Stimulated activated CD8-positive, alpha-beta memory T cell treated with anti-CD3 and anti-CD28 coated beads, Interleukin-12 subunit alpha, Interleukin-12 subunit beta, amount 100 ng/mL, for 24 hours (primary cell): ENCODE data around the gene COL23A1.

ENCODE experiments used
- DNase-seq: peaks from one replicate; pipeline ENCODE4 v3.0.0-alpha.2; 2020; ENCODE audit errors: extremely low read depth

Gene COL23A1

GRCh38 chr5:178555005-178555404 lies 35.2 kb downstream of the COL23A1 start:
- no peak for DNase-seq

DNA sequence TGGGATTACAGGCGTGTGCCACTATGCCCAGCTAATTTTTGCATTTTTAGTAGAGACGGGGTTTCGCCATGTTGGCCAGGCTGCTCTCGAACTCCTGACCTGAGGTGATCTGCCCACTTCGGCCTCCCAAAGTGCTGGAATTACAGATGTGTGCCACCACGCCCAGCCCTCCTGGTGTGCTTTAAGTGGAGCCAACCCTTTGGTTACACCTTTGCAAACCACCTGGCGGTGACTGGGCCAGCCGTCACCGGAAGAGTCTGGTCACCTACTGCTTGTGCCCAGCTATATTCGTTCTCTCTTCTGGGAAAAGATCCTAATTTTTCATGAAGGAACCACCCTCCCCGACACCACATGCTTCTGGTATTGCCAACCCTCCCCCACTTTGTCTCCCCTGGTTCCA lies 35.9 kb downstream of the COL23A1 start:
- DNase-seq = no peak

DNA sequence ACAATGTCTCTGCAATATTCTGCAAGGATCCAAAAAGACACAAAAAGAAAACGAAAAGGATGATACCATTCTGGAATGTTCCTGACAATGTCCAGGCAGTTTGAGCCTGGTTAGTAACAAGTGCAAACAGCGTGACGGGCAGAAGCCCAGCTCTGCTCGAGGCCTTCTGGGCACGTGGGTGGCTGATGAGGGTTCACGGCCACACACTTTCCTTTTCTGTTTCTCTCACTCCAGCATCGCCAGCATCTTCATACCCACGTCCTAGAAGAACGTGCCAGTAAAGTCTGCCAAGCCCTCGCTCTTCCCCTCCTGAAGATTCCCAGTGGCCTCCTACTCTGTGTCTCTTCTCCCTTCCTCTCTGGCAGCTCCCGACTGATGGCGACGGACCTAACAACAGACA lies 36.7 kb downstream of the COL23A1 start:
- no peak for DNase-seq

DNA sequence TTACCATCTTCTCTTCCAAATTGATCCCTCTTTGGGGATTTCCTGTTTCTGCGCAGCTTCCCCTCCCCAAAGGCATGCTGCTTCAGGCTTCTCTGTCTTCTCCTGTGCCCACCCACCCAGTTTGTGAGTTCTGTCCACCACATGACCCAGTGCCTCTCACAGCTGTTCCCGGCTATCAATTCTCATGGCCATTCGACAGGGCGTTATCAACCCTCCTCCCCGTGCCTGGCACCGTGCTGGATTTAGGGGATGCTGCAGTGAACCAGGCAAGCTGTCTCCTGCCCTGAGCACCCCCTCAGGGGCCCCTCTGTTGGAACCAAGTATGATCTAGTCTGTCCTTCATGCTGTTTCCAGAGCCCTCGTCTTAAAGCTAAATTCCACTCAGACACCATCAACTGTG lies 38.7 kb downstream of the COL23A1 start:
- DNase-seq = no peak

- no peak for DNase-seq
Measured at GRCh38 chr5:178551059-178551458, 39.1 kb downstream of the COL23A1 start.

DNA sequence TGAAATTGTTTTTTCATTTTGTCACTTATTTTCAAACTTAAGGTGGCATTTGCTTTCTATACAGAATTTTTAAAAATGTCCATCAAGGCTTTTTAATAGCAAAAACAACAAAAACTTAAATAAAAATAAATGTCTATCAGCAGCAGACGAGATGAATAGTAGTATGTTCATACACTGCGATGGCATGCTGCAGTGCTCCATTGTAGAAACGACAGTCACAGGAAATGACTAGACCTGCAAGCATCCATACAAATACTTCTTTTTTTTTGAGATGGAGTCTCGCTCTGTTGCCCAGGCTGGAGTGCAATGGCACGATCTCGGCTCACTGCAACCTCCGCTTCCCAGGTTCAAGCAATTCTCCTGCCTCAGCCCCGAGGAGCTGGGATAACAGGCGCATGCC lies 41.4 kb downstream of the COL23A1 start:
- no peak for DNase-seq

DNA sequence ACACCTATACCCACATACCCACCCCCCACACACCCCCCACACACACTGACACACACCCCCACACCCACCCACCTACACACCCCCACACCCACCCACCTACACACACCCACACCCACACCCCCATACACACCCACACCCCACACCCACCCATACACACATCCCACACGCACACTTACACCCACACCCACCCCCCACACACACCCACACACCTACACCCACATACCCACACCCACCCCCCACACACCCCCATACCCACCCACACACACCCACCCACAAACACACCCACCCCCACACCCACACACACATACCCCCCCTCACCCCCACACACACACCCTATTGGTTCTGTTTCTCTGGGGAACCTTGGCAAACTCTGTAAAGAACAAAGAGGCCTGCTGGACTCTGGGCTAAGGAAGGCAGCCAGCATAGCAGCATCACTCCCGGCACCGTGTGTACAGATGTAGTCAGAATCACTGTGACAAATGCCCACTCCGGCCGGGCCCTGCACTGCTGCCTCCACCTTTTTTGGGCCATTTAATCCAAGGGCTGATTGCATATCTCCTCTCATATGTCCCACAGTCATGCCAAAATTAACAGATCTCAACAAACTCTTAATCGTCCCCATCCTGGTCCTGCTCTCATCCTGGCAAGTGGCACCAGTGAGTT lies 42.3 kb downstream of the COL23A1 start:
- DNase-seq = no peak

- no peak for DNase-seq
Measured at GRCh38 chr5:178547052-178547666, 43.0 kb downstream of the COL23A1 start.

GRCh38 chr5:178546675-178547033 lies 43.5 kb downstream of the COL23A1 start:
- no peak for DNase-seq

GRCh38 chr5:178545941-178546674 lies 44.1 kb downstream of the COL23A1 start:
- DNase-seq = no peak

GRCh38 chr5:178545176-178545575 lies 45.0 kb downstream of the COL23A1 start:
- no peak for DNase-seq

GRCh38 chr5:178544166-178544834 lies 45.9 kb downstream of the COL23A1 start:
- no peak for DNase-seq

GRCh38 chr5:178542455-178542854 lies 47.7 kb downstream of the COL23A1 start:
- no peak for DNase-seq

DNA sequence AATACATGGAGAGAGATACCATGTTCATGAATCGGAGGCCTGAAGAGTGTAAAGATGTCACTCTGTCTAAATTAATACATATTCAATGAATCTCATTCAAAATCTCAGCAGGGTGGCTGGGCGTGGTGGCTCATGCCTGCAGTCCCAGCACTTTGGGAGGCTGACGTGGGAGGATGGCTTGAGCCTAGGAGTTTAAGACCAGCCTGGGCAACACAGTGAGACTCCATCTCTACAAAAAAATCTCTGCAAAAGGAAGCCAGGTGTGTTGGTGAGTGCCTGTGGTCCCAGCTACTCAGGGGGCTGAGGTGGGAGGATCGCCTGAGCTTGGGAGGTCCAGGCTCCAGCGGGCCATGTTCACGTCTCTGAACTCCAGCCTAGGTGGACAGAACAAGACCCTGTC lies 49.7 kb downstream of the COL23A1 start:
- DNase-seq = no peak

GRCh38 chr5:178538741-178539229 lies 51.4 kb downstream of the COL23A1 start:
- DNase-seq = no peak

- no peak for DNase-seq
Measured at GRCh38 chr5:178537467-178538371, 52.5 kb downstream of the COL23A1 start.

- no peak for DNase-seq
Measured at GRCh38 chr5:178536541-178537466, 53.4 kb downstream of the COL23A1 start.

GRCh38 chr5:178535299-178536175 lies 54.7 kb downstream of the COL23A1 start:
- no peak for DNase-seq

DNA sequence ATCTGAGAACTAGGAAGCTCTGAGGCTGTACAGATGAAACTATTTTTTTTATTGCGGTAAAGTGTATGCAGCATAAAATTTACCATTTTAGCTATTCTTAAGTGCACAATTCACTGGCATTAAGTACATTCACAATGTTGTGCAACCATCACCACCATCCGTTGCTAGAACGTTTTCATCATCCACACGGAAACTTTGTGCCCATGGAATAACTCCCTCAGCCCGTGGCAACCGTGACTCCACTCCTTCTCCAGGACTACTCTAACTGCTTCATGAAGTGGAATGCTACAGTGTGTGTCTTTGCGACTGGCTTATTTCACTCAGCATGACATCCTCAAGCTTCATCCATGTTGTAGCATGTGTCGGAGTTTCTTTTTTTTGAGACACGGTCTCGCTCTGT lies 57.1 kb downstream of the COL23A1 start:
- no peak for DNase-seq
